Measurements from ENCODE around the gene NOTO. TPM values are rescaled to one million over a fixed set of nuclear protein-coding genes. Genes with fewer than 3 reads are reported as not detected.

Gene NOTO
- total and polyA plus RNA-seq, 4 donors = 0.06 TPM; not detected in 3

GRCh38 chr2:73173781-73174180 is 28.6 kb upstream of the NOTO start:
- WGBS (ENCODE audit: insufficient coverage) = 93% methylated on average over 5 of the region's 7 CpGs
- no peaks in the 10 kb centered on the region for H3K36me3 ChIP-seq (ENCODE audit: control insufficient read depth, insufficient read depth, low read length)
- peaks cover 39% of the 10 kb centered on the region for H3K27me3 ChIP-seq (ENCODE audit: control insufficient read depth, insufficient read depth, low read length)
- no peaks in the 10 kb centered on the region for H3K9me3 ChIP-seq (ENCODE audit: control insufficient read depth, insufficient read depth, low read length)
- no peak overlapping the region for H3K4me3 ChIP-seq (ENCODE audit: low read depth, low read length)
- no peak for DNase-seq (ENCODE audit: low read depth in 4 of 6, low spot score in 6 of 6)
- no peak overlapping the region for H3K27ac ChIP-seq (ENCODE audit: low read depth, low read length)
- H3K4me1 ChIP-seq (ENCODE audit: control insufficient read depth, insufficient read depth, low read length) = peaks cover 31% of the 10 kb centered on the region

- 94% methylated on average over 9 of the region's 10 CpGs for whole genome bisulfite sequencing (ENCODE audit: insufficient coverage)
- peaks cover 39% of the 10 kb centered on the region for H3K27me3 ChIP-seq (ENCODE audit: control insufficient read depth, insufficient read depth, low read length)
- H3K27ac ChIP-seq (ENCODE audit: low read depth, low read length) = no peak overlapping the region
- no peak overlapping the region for H3K4me3 ChIP-seq (ENCODE audit: low read depth, low read length)
- peaks cover 31% of the 10 kb centered on the region for H3K4me1 ChIP-seq (ENCODE audit: control insufficient read depth, insufficient read depth, low read length)
- no peak for DNase-seq (ENCODE audit: low read depth in 4 of 6, low spot score in 6 of 6)
- no peaks in the 10 kb centered on the region for H3K36me3 ChIP-seq (ENCODE audit: control insufficient read depth, insufficient read depth, low read length)
- no peaks in the 10 kb centered on the region for H3K9me3 ChIP-seq (ENCODE audit: control insufficient read depth, insufficient read depth, low read length)
Measured at GRCh38 chr2:73174244-73174643, 28.1 kb upstream of the NOTO start.

GRCh38 chr2:73174941-73175662 is 27.3 kb upstream of the NOTO start:
- 14% methylated on average over 23 of the region's 25 CpGs for WGBS (ENCODE audit: insufficient coverage)
- Histone ChIP-seq H3K27ac (ENCODE audit: low read depth, low read length) (no peak overlapping the region), H3K4me3 (ENCODE audit: low read depth, low read length) (peak overlapping the region; percentile 38), H3K27me3 (ENCODE audit: control insufficient read depth, insufficient read depth, low read length) (peaks cover 39% of the 10 kb centered on the region), H3K36me3 (ENCODE audit: control insufficient read depth, insufficient read depth, low read length) (no peaks in the 10 kb centered on the region), H3K9me3 (ENCODE audit: control insufficient read depth, insufficient read depth, low read length) (no peaks in the 10 kb centered on the region), H3K4me1 (ENCODE audit: control insufficient read depth, insufficient read depth, low read length) (peaks cover 31% of the 10 kb centered on the region)
- DNase-seq (ENCODE audit: low read depth in 4 of 6, low spot score in 6 of 6) = no peak

GRCh38 chr2:73175663-73176204 is 26.6 kb upstream of the NOTO start:
- WGBS (ENCODE audit: insufficient coverage) = 0% methylated on average over 50 of the region's 59 CpGs
- Histone ChIP-seq H3K4me3 (ENCODE audit: low read depth, low read length) (peak overlapping the region; percentile 38), H3K4me1 (ENCODE audit: control insufficient read depth, insufficient read depth, low read length) (peaks cover 31% of the 10 kb centered on the region), H3K27ac (ENCODE audit: low read depth, low read length) (no peak overlapping the region), H3K27me3 (ENCODE audit: control insufficient read depth, insufficient read depth, low read length) (peaks cover 41% of the 10 kb centered on the region), H3K36me3 (ENCODE audit: control insufficient read depth, insufficient read depth, low read length) (no peaks in the 10 kb centered on the region), H3K9me3 (ENCODE audit: control insufficient read depth, insufficient read depth, low read length) (no peaks in the 10 kb centered on the region)
- peak in 2 of 6 donors; percentile 76 to 89 for DNase-seq (ENCODE audit: low read depth in 4 of 6, low spot score in 6 of 6)

- peak in 1 of 6 donors; percentile 31 for DNase-seq (ENCODE audit: low read depth in 4 of 6, low spot score in 6 of 6)
- Histone ChIP-seq H3K27ac (ENCODE audit: low read depth, low read length) (no peak overlapping the region), H3K4me3 (ENCODE audit: low read depth, low read length) (peak overlapping the region; percentile 1), H3K27me3 (ENCODE audit: control insufficient read depth, insufficient read depth, low read length) (peaks cover 41% of the 10 kb centered on the region), H3K9me3 (ENCODE audit: control insufficient read depth, insufficient read depth, low read length) (no peaks in the 10 kb centered on the region), H3K36me3 (ENCODE audit: control insufficient read depth, insufficient read depth, low read length) (no peaks in the 10 kb centered on the region), H3K4me1 (ENCODE audit: control insufficient read depth, insufficient read depth, low read length) (peaks cover 31% of the 10 kb centered on the region)
- WGBS (ENCODE audit: insufficient coverage) = 2% methylated on average over 26 of the region's 31 CpGs
Measured at GRCh38 chr2:73176205-73176880, 26.0 kb upstream of the NOTO start.

GRCh38 chr2:73176881-73177644 is 25.3 kb upstream of the NOTO start:
- H3K27ac ChIP-seq (ENCODE audit: low read depth, low read length) = peak overlapping the region; percentile 29
- no peaks in the 10 kb centered on the region for H3K9me3 ChIP-seq (ENCODE audit: control insufficient read depth, insufficient read depth, low read length)
- peak; percentile 60 to 97 (median 80) for DNase-seq (ENCODE audit: low read depth in 4 of 6, low spot score in 6 of 6)
- H3K36me3 ChIP-seq (ENCODE audit: control insufficient read depth, insufficient read depth, low read length) = no peaks in the 10 kb centered on the region
- H3K27me3 ChIP-seq (ENCODE audit: control insufficient read depth, insufficient read depth, low read length) = peaks cover 41% of the 10 kb centered on the region
- H3K4me1 ChIP-seq (ENCODE audit: control insufficient read depth, insufficient read depth, low read length) = peaks cover 31% of the 10 kb centered on the region
- H3K4me3 ChIP-seq (ENCODE audit: low read depth, low read length) = peak overlapping the region; percentile 53
- under 1% methylated on average over 49 of the region's 56 CpGs for WGBS (ENCODE audit: insufficient coverage)

GRCh38 chr2:73177645-73178255 is 24.6 kb upstream of the NOTO start:
- 9% methylated on average over 7 of the region's 12 CpGs for WGBS (ENCODE audit: insufficient coverage)
- Histone ChIP-seq H3K9me3 (ENCODE audit: control insufficient read depth, insufficient read depth, low read length) (no peaks in the 10 kb centered on the region), H3K4me1 (ENCODE audit: control insufficient read depth, insufficient read depth, low read length) (peaks cover 31% of the 10 kb centered on the region), H3K4me3 (ENCODE audit: low read depth, low read length) (peak overlapping the region; percentile 53), H3K27ac (ENCODE audit: low read depth, low read length) (no peak overlapping the region), H3K36me3 (ENCODE audit: control insufficient read depth, insufficient read depth, low read length) (no peaks in the 10 kb centered on the region), H3K27me3 (ENCODE audit: control insufficient read depth, insufficient read depth, low read length) (peaks cover 41% of the 10 kb centered on the region)
- no peak for DNase-seq (ENCODE audit: low read depth in 4 of 6, low spot score in 6 of 6)

GRCh38 chr2:73185965-73186364 is 16.4 kb upstream of the NOTO start:
- H3K4me1 ChIP-seq (ENCODE audit: control insufficient read depth, insufficient read depth, low read length) = no peaks in the 10 kb centered on the region
- no peaks in the 10 kb centered on the region for H3K9me3 ChIP-seq (ENCODE audit: control insufficient read depth, insufficient read depth, low read length)
- no peak for DNase-seq (ENCODE audit: low read depth in 4 of 6, low spot score in 6 of 6)
- WGBS (ENCODE audit: insufficient coverage) = 88% methylated on average over 1 of the region's 2 CpGs
- H3K36me3 ChIP-seq (ENCODE audit: control insufficient read depth, insufficient read depth, low read length) = no peaks in the 10 kb centered on the region
- H3K27me3 ChIP-seq (ENCODE audit: control insufficient read depth, insufficient read depth, low read length) = peaks cover 3% of the 10 kb centered on the region
- H3K27ac ChIP-seq (ENCODE audit: low read depth, low read length) = no peak overlapping the region
- H3K4me3 ChIP-seq (ENCODE audit: low read depth, low read length) = no peak overlapping the region

GRCh38 chr2:73187549-73187948 is 14.8 kb upstream of the NOTO start:
- WGBS (ENCODE audit: insufficient coverage) = 80% methylated on average over 1 of the region's 2 CpGs
- Histone ChIP-seq H3K4me3 (ENCODE audit: low read depth, low read length) (no peak overlapping the region), H3K27ac (ENCODE audit: low read depth, low read length) (no peak overlapping the region), H3K9me3 (ENCODE audit: control insufficient read depth, insufficient read depth, low read length) (no peaks in the 10 kb centered on the region), H3K4me1 (ENCODE audit: control insufficient read depth, insufficient read depth, low read length) (no peaks in the 10 kb centered on the region), H3K36me3 (ENCODE audit: control insufficient read depth, insufficient read depth, low read length) (no peaks in the 10 kb centered on the region), H3K27me3 (ENCODE audit: control insufficient read depth, insufficient read depth, low read length) (peaks cover 3% of the 10 kb centered on the region)
- no peak for DNase-seq (ENCODE audit: low read depth in 4 of 6, low spot score in 6 of 6)
